Mesenchymal stem cell (in vitro differentiated cells and primary cell): Measurements from ENCODE around the gene CD2BP2.

Source experiments
- DNase-seq: peaks from one replicate; pipeline ENCODE4 v3.0.0-alpha.2; 2013
- H2AFZ ChIP-seq: one replicate; pipeline ENCODE4 v1.6.1; 2013; ENCODE audit warnings: low read depth, mild to moderate bottlenecking, control low read depth, inconsistent platforms, low read length, moderate library complexity
- H2AK5ac ChIP-seq: 2 replicates; pipeline ENCODE4 v1.6.1; 2013; ENCODE audit warnings: low read length, moderate library complexity, mild to moderate bottlenecking, inconsistent platforms; ENCODE audit not compliant: severe bottlenecking
- H2BK120ac ChIP-seq: one replicate; pipeline ENCODE4 v1.6.1; 2013; ENCODE audit warnings: low read depth, mild to moderate bottlenecking, inconsistent platforms, low read length, moderate library complexity
- H2BK12ac ChIP-seq, 2 experiments: one replicate each; pipeline ENCODE4 v1.6.1; 2013; ENCODE audit warnings: inconsistent platforms in 2 of 2, low read length in 2 of 2, mild to moderate bottlenecking in 2 of 2, moderate library complexity in 2 of 2, control low read depth in 1 of 2
- H2BK15ac ChIP-seq: one replicate; pipeline ENCODE4 v1.6.1; 2013; ENCODE audit warnings: mild to moderate bottlenecking, low read depth, inconsistent platforms; ENCODE audit not compliant: poor library complexity, severe bottlenecking
- H2BK5ac ChIP-seq: 2 replicates; pipeline ENCODE4 v1.6.1; 2013; ENCODE audit warnings: low read depth, mild to moderate bottlenecking, low read length, control low read depth, inconsistent platforms; ENCODE audit not compliant: poor library complexity, severe bottlenecking
- H3K14ac ChIP-seq, 2 experiments: one replicate each; pipeline ENCODE4 v1.6.1; 2013; ENCODE audit warnings: inconsistent platforms in 2 of 2, low read length in 2 of 2, control low read depth in 1 of 2, mild to moderate bottlenecking in 1 of 2, moderate library complexity in 1 of 2
- H3K18ac ChIP-seq, 2 experiments: one replicate each; pipeline ENCODE4 v1.6.1; 2013; ENCODE audit warnings: inconsistent platforms in 2 of 2, low read length in 2 of 2, control low read depth in 1 of 2, low read depth in 1 of 2, mild to moderate bottlenecking in 1 of 2
- H3K23ac ChIP-seq, 2 experiments: one replicate each; pipeline ENCODE4 v1.6.1; 2013; ENCODE audit warnings: inconsistent platforms in 2 of 2, low read length in 2 of 2, mild to moderate bottlenecking in 2 of 2, moderate library complexity in 2 of 2, control low read depth in 1 of 2
- H3K27ac ChIP-seq: 2 replicates; pipeline ENCODE4 v1.5.1; 2013; ENCODE audit warnings: mild to moderate bottlenecking, moderate library complexity, low read length, control low read depth, inconsistent platforms; ENCODE audit not compliant: poor library complexity, severe bottlenecking
- H3K27me3 ChIP-seq, 2 experiments: 2 replicates each; pipeline versions ENCODE4 v1.6.1 to v1.7.0; 2013; ENCODE audit warnings: low read length in 2 of 2, mild to moderate bottlenecking in 2 of 2, moderate library complexity in 2 of 2, control low read depth in 1 of 2, inconsistent platforms in 1 of 2; ENCODE audit not compliant: control insufficient read depth in 1 of 2, insufficient read depth in 1 of 2
- H3K36me3 ChIP-seq, 2 experiments: 2 replicates each; pipeline versions ENCODE4 v1.6.1 to v1.7.0; 2013; ENCODE audit warnings: low read length in 2 of 2, control low read depth in 1 of 2, inconsistent platforms in 1 of 2, low read depth in 1 of 2, mild to moderate bottlenecking in 1 of 2; ENCODE audit not compliant: insufficient read depth in 2 of 2, control insufficient read depth in 1 of 2
- H3K4ac ChIP-seq, 2 experiments: one replicate each; pipeline ENCODE4 v1.6.1; 2013; ENCODE audit warnings: inconsistent platforms in 2 of 2, low read length in 2 of 2, mild to moderate bottlenecking in 2 of 2, moderate library complexity in 2 of 2, control low read depth in 1 of 2, low read depth in 1 of 2
- H3K4me1 ChIP-seq: 2 replicates; pipeline ENCODE4 v1.6.1; 2013; ENCODE audit warnings: low read depth, low read length, control low read depth; ENCODE audit not compliant: control insufficient read depth, insufficient read depth
- H3K4me2 ChIP-seq: 2 replicates; pipeline ENCODE4 v1.6.1; 2013; ENCODE audit warnings: low read length, mild to moderate bottlenecking, inconsistent platforms; ENCODE audit not compliant: poor library complexity, severe bottlenecking
- H3K4me3 ChIP-seq, 2 experiments: 2 replicates each; pipeline versions ENCODE4 v1.5.1 to v1.7.0; 2013; ENCODE audit warnings: low read length in 2 of 2, mild to moderate bottlenecking in 2 of 2, control low read depth in 1 of 2, low read depth in 1 of 2; ENCODE audit not compliant: insufficient read depth in 1 of 2
- H3K79me1 ChIP-seq: replicated peaks from 2 replicates; pipeline ENCODE4 v1.6.1; 2013; ENCODE audit warnings: mild to moderate bottlenecking, control low read depth, low read length, inconsistent platforms; ENCODE audit not compliant: poor library complexity, severe bottlenecking
- H3K9ac ChIP-seq: 2 replicates; pipeline ENCODE4 v1.7.0; 2013; ENCODE audit warnings: mild to moderate bottlenecking, low read length, moderate library complexity
- H3K9me3 ChIP-seq: 2 replicates; pipeline ENCODE4 v1.7.0; 2013; ENCODE audit warnings: mild to moderate bottlenecking, low read length; ENCODE audit not compliant: control insufficient read depth
- H4K8ac ChIP-seq: one replicate; pipeline ENCODE4 v1.6.1; 2013; ENCODE audit warnings: inconsistent platforms, mild to moderate bottlenecking, low read length, moderate library complexity
- H4K91ac ChIP-seq: one replicate; pipeline ENCODE4 v1.6.1; 2013; ENCODE audit warnings: mild to moderate bottlenecking, low read length, inconsistent platforms
- WGBS: methylation state at CpG from one replicate; pipeline ENCODE4 v1.1.7; 2013; ENCODE audit warnings: mixed read lengths; 5-methylcytosine and 5-hydroxymethylcytosine counted together

The CD2BP2 gene

GRCh38 chr16:30358577-30358936, 3.4 kb upstream of the CD2BP2 start:
- Histone ChIP-seq H3K23ac (no peak overlapping the region), H4K8ac (no peak overlapping the region), H2BK5ac (no peak overlapping the region), H3K27ac (no peak overlapping the region), H3K9ac (no peak overlapping the region), H3K27me3 (no peaks in the 10 kb centered on the region), H3K4me1 (peaks cover 23% of the 10 kb centered on the region), H3K18ac (no peak overlapping the region), H3K36me3 (peaks cover 55 to 56% of the 10 kb centered on the region in 2 experiments), H2BK120ac (no peak overlapping the region), H2BK15ac (no peak overlapping the region), H2BK12ac (no peak overlapping the region), H2AK5ac (no peak overlapping the region), H2AFZ (no peak overlapping the region), H4K91ac (no peak overlapping the region), H3K9me3 (no peaks in the 10 kb centered on the region), H3K4me2 (no peak overlapping the region), H3K79me1 (peaks cover 37% of the 10 kb centered on the region), H3K4ac (no peak overlapping the region), H3K4me3 (no peak overlapping the region), H3K14ac (no peak overlapping the region)
- DNase-seq, result no peak
- WGBS, result 93% methylated on average over 8 of the region's 9 CpGs

GRCh38 chr16:30357715-30358576, 2.8 kb upstream of the CD2BP2 start:
- Histone ChIP-seq H3K4me3 (no peak overlapping the region), H3K9ac (no peak overlapping the region), H3K14ac (no peak overlapping the region), H2AFZ (no peak overlapping the region), H2AK5ac (no peak overlapping the region), H2BK120ac (no peak overlapping the region), H2BK12ac (no peak overlapping the region), H3K27ac (no peak overlapping the region), H2BK5ac (no peak overlapping the region), H3K4me1 (peaks cover 28% of the 10 kb centered on the region), H3K27me3 (no peaks in the 10 kb centered on the region), H3K4me2 (no peak overlapping the region), H3K18ac (no peak overlapping the region), H4K8ac (no peak overlapping the region), H4K91ac (no peak overlapping the region), H2BK15ac (peak overlapping the region; percentile 17), H3K36me3 (peaks cover 56 to 59% of the 10 kb centered on the region in 2 experiments), H3K79me1 (peaks cover 40% of the 10 kb centered on the region), H3K23ac (peak overlapping the region in 1 of 2 experiments; percentile 57), H3K4ac (no peak overlapping the region), H3K9me3 (no peaks in the 10 kb centered on the region)
- 95% methylated on average over 37 of the region's 37 CpGs for WGBS
- DNase-seq, result no peak

GRCh38 chr16:30357085-30357714, 2.1 kb upstream of the CD2BP2 start:
- DNase-seq, result no peak
- Histone ChIP-seq H3K4me2 (no peak overlapping the region), H2BK12ac (no peak overlapping the region), H3K36me3 (peaks cover 58 to 66% of the 10 kb centered on the region in 2 experiments), H3K79me1 (peaks cover 45% of the 10 kb centered on the region), H3K27ac (no peak overlapping the region), H2BK5ac (no peak overlapping the region), H3K23ac (no peak overlapping the region), H4K8ac (no peak overlapping the region), H3K27me3 (no peaks in the 10 kb centered on the region), H3K9ac (peak overlapping the region; percentile 11), H3K4me1 (peaks cover 35% of the 10 kb centered on the region), H3K4ac (no peak overlapping the region), H2AFZ (no peak overlapping the region), H2AK5ac (no peak overlapping the region), H4K91ac (no peak overlapping the region), H3K14ac (no peak overlapping the region), H2BK120ac (no peak overlapping the region), H3K18ac (no peak overlapping the region), H3K4me3 (no peak overlapping the region), H2BK15ac (no peak overlapping the region), H3K9me3 (no peaks in the 10 kb centered on the region)
- WGBS, result 96% methylated on average over 3 of the region's 5 CpGs

- no peak overlapping the region for H2BK120ac ChIP-seq
- peak overlapping the region in 1 of 2 experiments; percentile 85 for H3K4ac ChIP-seq
- H3K4me3 ChIP-seq, result no peak overlapping the region
- H2AK5ac ChIP-seq, result peak overlapping the region; percentile 61
- H2AFZ ChIP-seq, result no peak overlapping the region
- H3K9ac ChIP-seq, result peak overlapping the region; percentile 91
- no peaks in the 10 kb centered on the region for H3K27me3 ChIP-seq
- H4K8ac ChIP-seq, result peak overlapping the region; percentile 95
- H3K27ac ChIP-seq, result peak overlapping the region; percentile 94
- no peak overlapping the region for H3K18ac ChIP-seq
- WGBS, result 94% methylated on average over 12 of the region's 12 CpGs
- H3K4me2 ChIP-seq, result peak overlapping the region; percentile 81
- H3K36me3 ChIP-seq, result peaks cover 60 to 73% of the 10 kb centered on the region in 2 experiments
- no peak overlapping the region for H3K14ac ChIP-seq
- no peak overlapping the region for H4K91ac ChIP-seq
- H2BK12ac ChIP-seq, result no peak overlapping the region
- H2BK5ac ChIP-seq, result no peak overlapping the region
- H2BK15ac ChIP-seq, result no peak overlapping the region
- H3K4me1 ChIP-seq, result peaks cover 38% of the 10 kb centered on the region
- H3K23ac ChIP-seq, result no peak overlapping the region
- peaks cover 50% of the 10 kb centered on the region for H3K79me1 ChIP-seq
- no peak for DNase-seq
- no peaks in the 10 kb centered on the region for H3K9me3 ChIP-seq
These were observed 1.4 kb upstream of the CD2BP2 start for GRCh38 chr16:30356401-30357084.
